Measurements from ENCODE around the gene MRAS.
"Not testable (repeated sequence)": the region's sequence is repeated elsewhere in the genome, so short reads cannot be mapped to it uniquely, and the experiment has no call there.

The MRAS gene

GRCh38 chr3:138450704-138451424 is 102.5 kb downstream of the MRAS start:
- no peak for FAIRE-seq

GRCh38 chr3:138451595-138452162 is 103.3 kb downstream of the MRAS start:
- no peak for FAIRE-seq

GRCh38 chr3:138452436-138452835 is 104.1 kb downstream of the MRAS start:
- no peak for FAIRE-seq

GRCh38 chr3:138453940-138454339 is 105.6 kb downstream of the MRAS start:
- not testable (repeated sequence) for FAIRE-seq

All from endometrium (tissue), 2 donors.